C4-2B (cell line): ENCODE results near the gene ZSCAN32.

Experiments used
- ZFX ChIP-seq: fragments of 450-650 bp; IDR thresholded peaks from 2 replicates; pipeline ENCODE4 v1.6.1; 2017
- TF ChIP-seq, protein P1 (sequence below): fragments of 450-650 bp; conservative IDR thresholded peaks from 2 replicates; pipeline ENCODE4 v1.5.1; 2017; ENCODE audit warnings: mild to moderate bottlenecking

GRCh38 chr16:3408561-3409197 is 7.9 kb upstream of the ZSCAN32 start:
- TF ChIP-seq, protein P1, sequence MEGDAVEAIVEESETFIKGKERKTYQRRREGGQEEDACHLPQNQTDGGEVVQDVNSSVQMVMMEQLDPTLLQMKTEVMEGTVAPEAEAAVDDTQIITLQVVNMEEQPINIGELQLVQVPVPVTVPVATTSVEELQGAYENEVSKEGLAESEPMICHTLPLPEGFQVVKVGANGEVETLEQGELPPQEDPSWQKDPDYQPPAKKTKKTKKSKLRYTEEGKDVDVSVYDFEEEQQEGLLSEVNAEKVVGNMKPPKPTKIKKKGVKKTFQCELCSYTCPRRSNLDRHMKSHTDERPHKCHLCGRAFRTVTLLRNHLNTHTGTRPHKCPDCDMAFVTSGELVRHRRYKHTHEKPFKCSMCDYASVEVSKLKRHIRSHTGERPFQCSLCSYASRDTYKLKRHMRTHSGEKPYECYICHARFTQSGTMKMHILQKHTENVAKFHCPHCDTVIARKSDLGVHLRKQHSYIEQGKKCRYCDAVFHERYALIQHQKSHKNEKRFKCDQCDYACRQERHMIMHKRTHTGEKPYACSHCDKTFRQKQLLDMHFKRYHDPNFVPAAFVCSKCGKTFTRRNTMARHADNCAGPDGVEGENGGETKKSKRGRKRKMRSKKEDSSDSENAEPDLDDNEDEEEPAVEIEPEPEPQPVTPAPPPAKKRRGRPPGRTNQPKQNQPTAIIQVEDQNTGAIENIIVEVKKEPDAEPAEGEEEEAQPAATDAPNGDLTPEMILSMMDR = no peak
- TF ChIP-seq ZFX = no peak
